Jurkat, Clone E6-1 (cell line): ENCODE results near the gene C8G.

Source experiments
- DNase-seq: peaks from one replicate; pipeline ENCODE4 v3.0.0-alpha.2; 2011; ENCODE audit warnings: low read depth, low spot score
- H3K4me3 ChIP-seq: 2 replicates; pipeline ENCODE4 v1.5.1; 2011; ENCODE audit warnings: mild to moderate bottlenecking, low read length, control low read depth, moderate library complexity

The C8G gene

DNA sequence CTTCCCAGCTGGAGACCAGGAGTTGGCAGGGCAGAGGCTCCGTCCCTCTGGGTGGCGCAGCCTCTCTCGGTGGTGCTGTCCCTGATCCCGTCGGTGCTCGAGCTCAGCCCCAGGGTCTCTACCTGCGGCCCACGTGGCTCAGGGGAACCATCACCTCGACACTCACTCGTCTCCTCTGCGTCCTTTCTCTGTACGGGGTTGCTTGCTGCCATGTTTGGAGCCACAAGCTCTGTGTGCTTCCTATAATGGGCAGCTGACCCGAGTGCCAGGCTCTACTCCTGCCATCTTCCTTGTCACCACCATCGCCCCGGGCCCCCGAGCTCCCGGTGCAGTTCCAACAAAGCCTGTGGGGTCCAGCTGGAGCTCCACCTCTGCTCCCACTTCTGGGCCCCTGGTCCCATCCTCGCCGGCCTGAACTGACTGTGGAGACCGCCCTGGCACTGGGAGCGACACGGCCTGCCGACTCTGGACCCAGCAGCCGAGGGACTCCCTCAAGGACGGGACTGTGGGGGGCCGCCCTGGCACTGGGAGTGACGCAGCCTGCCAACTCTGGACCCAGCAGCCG, 5.5 kb upstream of the C8G start:
- no peak for DNase-seq
- H3K4me3 ChIP-seq = no peak overlapping the region

GRCh38 chr9:136939996-136940525, 5.0 kb upstream of the C8G start:
- DNase-seq = no peak
- H3K4me3 ChIP-seq = no peak overlapping the region

GRCh38 chr9:136940526-136941230, 4.4 kb upstream of the C8G start:
- no peak overlapping the region for H3K4me3 ChIP-seq
- DNase-seq = no peak

DNA sequence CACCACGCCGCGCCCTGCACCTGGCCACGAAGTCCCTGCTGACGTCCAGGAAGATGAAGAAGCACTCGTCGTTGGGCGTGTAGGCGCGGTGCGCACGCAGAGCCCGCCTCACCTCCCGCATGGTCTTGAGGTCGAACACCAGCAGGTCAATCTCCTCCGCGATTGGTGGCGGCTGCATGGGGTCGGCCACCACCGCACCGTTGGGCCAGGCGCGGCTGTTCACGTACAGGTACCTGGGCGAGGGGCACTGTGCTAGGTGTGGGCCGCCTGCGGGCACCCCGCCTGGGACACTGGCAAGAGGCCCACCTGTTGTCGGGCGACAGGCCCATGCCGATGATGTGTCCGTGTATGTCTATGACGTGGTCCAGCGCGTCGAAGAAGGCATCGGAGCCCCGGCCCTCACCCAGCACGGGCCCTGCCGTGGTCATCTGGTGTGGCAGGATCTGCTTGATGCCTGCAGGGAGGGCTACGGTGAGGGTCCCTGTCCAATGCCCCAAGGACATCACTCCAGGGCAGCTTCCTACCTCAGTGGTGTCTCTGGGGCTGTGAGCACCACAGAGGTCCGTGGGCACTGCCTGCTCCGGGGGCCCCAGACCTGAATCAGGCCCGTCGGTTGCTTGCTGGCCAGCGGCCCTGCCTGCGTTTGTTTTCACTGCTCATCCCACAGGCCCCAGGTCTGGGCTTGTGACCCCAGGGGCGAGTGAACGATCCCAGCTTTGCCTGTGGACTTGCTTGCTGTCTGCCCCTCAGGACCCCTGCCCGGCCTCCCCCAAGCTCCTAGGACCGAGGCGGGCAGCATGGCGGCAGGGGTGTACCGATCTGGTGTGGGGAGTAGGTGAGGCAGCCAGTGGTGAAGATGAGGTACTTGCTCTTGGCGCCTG, 3.6 kb upstream of the C8G start:
- no peak overlapping the region for H3K4me3 ChIP-seq
- DNase-seq = no peak

DNA sequence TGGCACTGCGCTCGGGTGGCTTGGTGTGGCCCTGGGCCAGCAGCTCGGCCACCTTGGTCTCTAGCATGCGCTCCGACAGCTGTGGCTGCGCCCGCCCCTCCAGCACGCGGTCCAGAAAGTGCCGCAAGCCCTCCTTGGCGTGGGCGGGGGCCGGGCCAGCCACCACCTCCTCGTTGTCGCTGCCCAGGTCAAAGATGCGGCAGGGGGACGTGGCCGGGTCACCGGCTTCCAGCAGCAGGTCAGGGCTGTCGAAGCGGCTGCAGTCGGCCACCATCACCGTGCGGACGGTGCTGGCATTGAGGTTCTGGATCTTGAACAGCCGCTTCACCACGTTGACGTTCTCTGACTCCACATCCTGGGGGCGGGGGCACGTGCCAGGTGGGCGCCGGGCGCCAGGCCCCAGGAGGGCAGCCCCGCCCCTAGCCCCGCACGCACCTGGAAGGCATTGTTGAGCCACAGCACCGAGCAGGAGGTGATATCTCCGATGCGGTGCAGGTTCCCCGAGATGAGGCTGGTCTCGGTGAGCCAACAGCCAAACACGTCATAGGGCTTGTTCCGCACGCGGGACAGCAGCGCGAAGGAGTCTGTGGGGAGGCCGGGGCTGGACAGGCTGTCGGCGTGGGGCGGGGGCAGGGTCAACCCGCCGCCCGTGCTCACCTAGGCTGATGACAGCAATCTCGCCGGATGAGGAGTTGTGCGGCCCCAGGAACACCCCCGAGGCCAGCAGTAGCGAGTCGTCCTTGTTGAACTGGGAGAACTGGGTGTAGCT, 2.7 kb upstream of the C8G start:
- H3K4me3 ChIP-seq = no peak overlapping the region

DNA sequence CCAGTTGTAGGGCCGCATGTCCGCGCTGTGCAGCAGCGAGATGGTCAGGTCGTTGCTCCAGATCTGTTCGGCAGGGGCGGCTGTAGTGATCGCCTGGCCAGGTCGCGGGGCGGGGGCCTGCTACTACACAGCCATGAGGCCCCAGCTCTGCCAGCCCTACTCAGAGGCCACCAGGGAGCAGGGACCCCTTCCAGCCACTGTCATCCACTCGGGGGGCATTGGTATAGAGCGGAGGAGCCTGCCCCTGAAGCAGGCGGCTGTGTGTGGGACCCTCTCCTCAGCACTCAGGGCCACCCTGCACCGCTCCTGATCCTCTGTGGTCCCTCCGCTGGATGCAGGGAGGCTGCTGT, 2.2 kb upstream of the C8G start:
- peak overlapping the region; percentile 78; the same call in 1 of the 2 replicates for H3K4me3 ChIP-seq
- no peak for DNase-seq

More for the DNA sequence above, 2.7 kb upstream of the C8G start:
- DNase-seq = no peak

GRCh38 chr9:136943291-136944211, 1.5 kb upstream of the C8G start:
- H3K4me3 ChIP-seq = peak overlapping the region; percentile 78
- no peak for DNase-seq

DNA sequence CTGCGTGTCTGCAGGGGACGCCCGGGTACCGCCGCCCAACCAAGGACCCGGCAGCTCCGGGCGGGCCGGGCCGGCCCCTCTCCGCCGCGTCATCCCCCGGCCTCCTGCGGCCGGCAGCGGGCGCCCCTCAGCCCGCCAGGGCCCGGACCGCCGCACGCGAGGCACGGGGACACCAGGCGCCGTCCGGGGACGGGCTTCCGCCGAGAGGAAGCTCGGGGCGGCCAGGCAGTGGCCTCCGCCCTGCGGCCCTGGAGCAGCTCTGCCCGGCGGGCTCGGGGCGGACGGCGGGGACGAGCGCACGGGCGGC, 878 bp upstream of the C8G start:
- peak overlapping the region; percentile 78 for H3K4me3 ChIP-seq
- DNase-seq = no peak

GRCh38 chr9:136945333-136946227, 537 bp downstream of the C8G start:
- no peak for DNase-seq
- H3K4me3 ChIP-seq = no peak overlapping the region

DNA sequence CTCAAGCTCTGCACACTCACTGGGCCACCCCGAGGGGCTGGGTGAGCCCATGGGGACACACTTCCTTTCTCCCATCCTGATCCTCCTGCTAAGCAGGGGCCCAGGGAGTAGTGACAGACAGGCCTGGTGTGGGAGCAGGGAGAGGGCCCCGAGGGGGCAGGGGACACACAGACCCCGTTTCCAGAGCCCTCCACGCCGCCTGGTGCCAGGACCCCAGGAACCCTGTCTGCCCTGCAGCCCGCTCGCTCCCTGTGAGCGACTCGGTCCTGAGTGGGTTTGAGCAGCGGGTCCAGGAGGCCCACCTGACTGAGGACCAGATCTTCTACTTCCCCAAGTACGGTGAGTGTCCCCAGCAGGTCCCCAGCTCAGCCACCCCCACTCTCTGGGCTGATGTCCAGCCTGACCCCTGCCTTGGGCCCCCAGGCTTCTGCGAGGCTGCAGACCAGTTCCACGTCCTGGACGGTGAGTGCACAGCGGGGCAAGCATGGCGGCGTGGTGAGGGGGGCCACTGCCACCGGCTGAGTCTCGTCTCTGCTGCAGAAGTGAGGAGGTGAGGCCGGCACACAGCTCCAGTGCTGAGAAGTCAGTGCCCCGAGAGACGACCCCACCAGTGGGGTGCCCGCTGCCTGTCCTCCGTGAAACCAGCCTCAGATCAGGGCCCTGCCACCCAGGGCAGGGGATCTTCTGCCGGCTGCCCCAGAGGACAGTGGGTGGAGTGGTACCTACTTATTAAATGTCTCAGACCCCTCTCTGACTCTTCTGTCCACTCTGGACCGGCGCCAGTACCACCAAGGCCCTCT, 1.4 kb downstream of the C8G start:
- no peak for DNase-seq
- H3K4me3 ChIP-seq = no peak overlapping the region

GRCh38 chr9:136947028-136947891, 2.2 kb downstream of the C8G start:
- no peak for DNase-seq
- H3K4me3 ChIP-seq = no peak overlapping the region

DNA sequence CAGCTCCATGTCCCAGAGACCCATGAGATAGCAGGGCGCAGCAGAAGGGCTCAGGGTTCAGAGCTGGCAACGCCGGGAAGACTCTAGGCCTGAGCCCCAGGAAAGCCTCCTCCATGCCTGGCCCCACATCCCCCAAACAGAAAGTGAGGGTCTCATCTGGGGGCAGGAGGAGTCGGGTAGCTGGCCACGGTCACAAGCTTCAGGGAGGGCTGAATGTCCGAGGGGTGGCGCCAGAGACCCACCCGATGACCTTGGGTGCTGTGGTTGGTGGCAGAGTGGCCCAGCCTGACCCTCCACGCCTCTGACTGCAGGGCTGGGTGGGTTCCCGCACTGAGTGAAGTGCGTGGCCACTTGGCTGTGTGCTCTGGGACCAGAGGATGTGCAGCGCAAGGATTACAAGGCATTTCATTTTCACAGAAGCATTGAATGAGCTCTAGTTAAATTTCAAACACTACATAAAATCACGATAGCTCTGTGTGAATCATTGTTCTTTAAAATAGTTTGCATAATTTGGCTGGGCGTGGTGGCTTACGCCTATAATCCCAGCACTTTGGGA, 3.0 kb downstream of the C8G start:
- H3K4me3 ChIP-seq = no peak overlapping the region
- no peak for DNase-seq

DNA sequence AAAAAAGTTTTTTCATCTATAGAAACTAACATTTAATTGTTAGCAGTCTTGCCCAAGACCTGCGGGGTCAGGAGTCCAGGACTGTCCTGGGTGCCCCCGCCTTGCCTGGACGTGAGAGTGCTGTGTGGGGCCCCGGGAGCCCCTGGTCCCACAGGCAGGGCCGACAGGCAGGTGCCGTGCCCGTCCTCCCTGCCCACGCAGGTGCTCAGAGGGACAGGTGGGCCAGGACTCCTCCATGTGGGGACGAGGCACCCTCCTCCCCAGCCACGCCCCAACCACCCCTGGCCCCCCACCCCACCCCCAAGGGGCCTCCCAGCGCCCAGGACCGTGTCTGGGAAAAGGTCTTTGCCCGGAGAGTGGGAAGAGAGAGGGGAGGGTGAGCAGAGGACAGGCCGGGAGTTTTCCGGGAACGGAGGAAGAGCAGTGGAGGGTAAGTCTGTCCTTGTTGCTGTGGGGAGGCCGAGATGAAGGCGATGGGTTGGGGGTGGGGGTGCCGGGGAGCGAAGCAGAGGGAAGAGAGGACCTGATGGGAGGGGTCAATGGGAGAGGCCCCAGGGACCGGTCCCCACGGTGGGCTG, 4.3 kb downstream of the C8G start:
- DNase-seq = no peak
- H3K4me3 ChIP-seq = peak overlapping the region; percentile 69

- peak overlapping the region; percentile 69 for H3K4me3 ChIP-seq
- peak; percentile 91 for DNase-seq
These were observed 5.0 kb downstream of the C8G start for GRCh38 chr9:136949817-136950655.
